ENCODE results near the gene PCP4. TPM values are rescaled to one million over a fixed set of nuclear protein-coding genes. Genes with fewer than 3 reads are reported as not detected.

The PCP4 gene
- total RNA-seq, 1 donor from 2014 or later, result 1.0 TPM

DNA sequence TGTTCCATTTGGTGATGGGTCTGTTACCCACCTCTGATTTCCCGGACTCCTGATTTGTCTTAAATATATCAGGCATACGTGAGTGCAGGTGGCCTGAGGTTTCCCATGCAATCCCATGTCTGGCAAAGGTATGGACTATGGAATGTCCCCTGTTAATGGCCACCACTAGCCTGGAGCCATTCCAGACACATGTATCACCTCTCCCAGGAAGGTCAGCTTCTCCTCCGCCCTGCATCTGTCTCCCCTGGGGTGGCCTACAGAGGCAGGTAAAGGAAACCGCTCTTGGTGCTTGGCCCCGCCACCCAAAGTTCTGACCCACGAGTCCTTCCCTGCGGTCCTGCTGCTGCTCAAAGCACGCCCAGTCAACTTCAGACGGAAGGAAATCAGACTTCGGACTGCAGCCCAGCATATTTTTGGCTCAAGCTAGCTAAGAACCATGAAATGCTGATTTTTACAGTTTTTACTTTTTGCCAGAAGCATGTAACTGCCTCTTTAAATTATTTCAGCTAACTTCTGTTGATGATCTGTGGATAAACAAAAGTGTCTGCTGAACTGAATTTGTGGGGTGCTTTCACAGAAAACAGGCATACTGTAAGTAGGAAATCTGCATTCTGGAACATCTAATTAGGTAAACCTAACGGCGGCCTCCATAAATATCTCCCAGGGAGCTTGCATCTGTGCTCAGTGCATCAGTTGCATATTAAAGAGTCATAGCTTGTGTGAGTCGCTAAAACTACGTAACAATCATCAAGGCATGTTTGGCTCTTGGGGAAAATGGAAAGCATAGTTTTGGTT lies 105.9 kb downstream of the PCP4 start:
- Histone ChIP-seq H3K9me3 (no peaks in the 10 kb centered on the region), H3K27ac (no peak overlapping the region), H3K36me3 (no peaks in the 10 kb centered on the region), H3K27me3 (no peaks in the 10 kb centered on the region), H3K4me3 (no peak overlapping the region), H3K4me1 (no peaks in the 10 kb centered on the region)
- intact Hi-C loops (cut with DNase I), result no loop called here
- TF ChIP-seq, protein P1, sequence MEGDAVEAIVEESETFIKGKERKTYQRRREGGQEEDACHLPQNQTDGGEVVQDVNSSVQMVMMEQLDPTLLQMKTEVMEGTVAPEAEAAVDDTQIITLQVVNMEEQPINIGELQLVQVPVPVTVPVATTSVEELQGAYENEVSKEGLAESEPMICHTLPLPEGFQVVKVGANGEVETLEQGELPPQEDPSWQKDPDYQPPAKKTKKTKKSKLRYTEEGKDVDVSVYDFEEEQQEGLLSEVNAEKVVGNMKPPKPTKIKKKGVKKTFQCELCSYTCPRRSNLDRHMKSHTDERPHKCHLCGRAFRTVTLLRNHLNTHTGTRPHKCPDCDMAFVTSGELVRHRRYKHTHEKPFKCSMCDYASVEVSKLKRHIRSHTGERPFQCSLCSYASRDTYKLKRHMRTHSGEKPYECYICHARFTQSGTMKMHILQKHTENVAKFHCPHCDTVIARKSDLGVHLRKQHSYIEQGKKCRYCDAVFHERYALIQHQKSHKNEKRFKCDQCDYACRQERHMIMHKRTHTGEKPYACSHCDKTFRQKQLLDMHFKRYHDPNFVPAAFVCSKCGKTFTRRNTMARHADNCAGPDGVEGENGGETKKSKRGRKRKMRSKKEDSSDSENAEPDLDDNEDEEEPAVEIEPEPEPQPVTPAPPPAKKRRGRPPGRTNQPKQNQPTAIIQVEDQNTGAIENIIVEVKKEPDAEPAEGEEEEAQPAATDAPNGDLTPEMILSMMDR (IDR thresholded peaks at IDR 0.05), result no peak
- no peak for ATAC-seq
- DNase-seq, result no peak

DNA sequence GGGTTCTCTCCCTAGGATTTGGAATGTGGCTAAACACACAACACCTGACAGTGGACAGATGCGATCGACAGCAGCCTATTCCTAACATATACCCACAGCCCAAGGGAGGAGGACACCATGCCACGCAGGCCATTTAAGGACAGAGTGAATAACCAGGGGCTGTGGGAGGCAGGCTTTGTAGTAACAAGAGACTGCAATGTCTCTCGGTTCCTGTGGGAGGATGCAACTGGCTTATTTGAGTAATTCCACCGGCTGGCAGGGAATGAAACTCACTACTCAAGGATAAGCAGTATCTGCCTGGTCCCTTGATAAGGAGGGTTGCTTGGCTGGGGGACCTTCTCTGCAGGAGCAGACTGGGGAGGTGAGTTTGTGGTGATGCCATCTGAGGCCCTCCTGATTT lies 109.6 kb downstream of the PCP4 start:
- no peak for ATAC-seq
- Histone ChIP-seq H3K27me3 (no peaks in the 10 kb centered on the region), H3K9me3 (no peaks in the 10 kb centered on the region), H3K36me3 (no peaks in the 10 kb centered on the region), H3K4me1 (no peaks in the 10 kb centered on the region), H3K4me3 (no peak overlapping the region), H3K27ac (no peak overlapping the region)
- TF ChIP-seq, protein P1 (IDR thresholded peaks at IDR 0.05), result no peak
- DNase-seq, result no peak
- intact Hi-C loops (cut with DNase I), result no loop called here

Other genes with a start within 250 kb of the PCP4 start
- not detected for gene IGSF5, start 122.3 kb upstream of the PCP4 start, total RNA-seq

Measured in upper lobe of right lung (tissue), 1 donor.